ENCODE measurements around the gene WDR5.

DNA sequence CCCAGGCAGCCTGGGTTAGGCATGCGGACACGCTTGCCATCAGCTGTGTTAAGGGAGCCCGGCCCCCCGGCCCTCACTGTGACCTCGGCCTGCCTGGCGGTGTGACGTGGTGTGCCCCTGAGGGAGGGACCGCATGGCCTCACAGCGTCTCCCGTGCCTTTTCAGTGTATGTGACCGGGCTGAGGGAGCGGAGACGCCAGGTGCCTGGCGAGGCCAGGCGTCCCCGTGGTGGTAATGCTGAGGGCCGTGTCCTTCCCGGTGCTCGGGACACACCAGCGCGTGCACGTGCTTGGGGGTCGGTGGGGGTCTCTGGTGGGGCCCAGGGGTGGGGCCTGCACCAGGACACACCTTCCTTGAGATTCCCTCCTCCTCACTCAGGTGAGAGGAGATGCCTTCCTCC is 17.6 kb downstream of the WDR5 start:
- no peak for TF ChIP-seq CTCF (conservative IDR thresholded peaks at IDR 0.05; ENCODE audit: low read depth, low read length)
- no peak for TF ChIP-seq EZH2 (IDR thresholded peaks at IDR 0.05; ENCODE audit: borderline replicate concordance, low read depth, low read length, poor library complexity, severe bottlenecking)

All from A673 (cell line).